ENCODE data around the gene FAM50B. TPM values are rescaled to one million over a fixed set of nuclear protein-coding genes. Genes with fewer than 3 reads are reported as not detected.

Gene FAM50B
- total RNA-seq, 2 experiments from 2014 or later: 2.7 to 2.8 TPM

GRCh38 chr6:3893917-3894316 lies 44.7 kb downstream of the FAM50B start:
- CTCF ChIA-PET: no interaction called here
- POLR2A ChIA-PET: no interaction called here

GRCh38 chr6:3894590-3895311 lies 45.6 kb downstream of the FAM50B start:
- Histone ChIP-seq H3K27ac (ENCODE audit: low read depth in 1 of 2, low read length in 2 of 2) (no peak overlapping the region), H3K9me3 (ENCODE audit: control insufficient read depth in 1 of 2, insufficient read depth in 1 of 2, low read length in 2 of 2) (peaks cover 0 to 4% of the 10 kb centered on the region in 2 experiments), H3K4me1 (ENCODE audit: insufficient read depth, low read length) (no peaks in the 10 kb centered on the region), H3K4me3 (ENCODE audit: low read length) (no peak overlapping the region), H3K36me3 (ENCODE audit: insufficient read depth, low read length) (no peaks in the 10 kb centered on the region), H3K27me3 (ENCODE audit: control insufficient read depth in 1 of 2, insufficient read depth in 2 of 2, low read length in 2 of 2) (peaks cover 0 to 2% of the 10 kb centered on the region in 2 experiments)
- ATAC-seq (ENCODE audit: poor library complexity) (no peak), DNase-seq (no peak)
- Mint-ChIP-seq H3K36me3 (ENCODE audit: low read depth) (no peaks in the 10 kb centered on the region), H3K27ac (no peak overlapping the region), H3K4me1 (ENCODE audit: low read depth) (no peaks in the 10 kb centered on the region), H3K4me3 (no peak overlapping the region), H3K27me3 (peaks cover 14% of the 10 kb centered on the region), H3K9me3 (no peaks in the 10 kb centered on the region)
- POLR2A ChIA-PET: no interaction called here
- no peak for TF ChIP-seq CTCF (IDR thresholded peaks at IDR 0.05)
- intact Hi-C loops (cut with DNase I, micrococcal nuclease): no loop called here
- CTCF ChIA-PET: no interaction called here

More at GRCh38 chr6:3893917-3894316, 44.7 kb downstream of the FAM50B start:
- Histone ChIP-seq H3K27me3 (ENCODE audit: control insufficient read depth in 1 of 2, insufficient read depth in 2 of 2, low read length in 2 of 2) (peaks cover 0 to 2% of the 10 kb centered on the region in 2 experiments), H3K4me1 (ENCODE audit: insufficient read depth, low read length) (no peaks in the 10 kb centered on the region), H3K36me3 (ENCODE audit: insufficient read depth, low read length) (no peaks in the 10 kb centered on the region), H3K4me3 (ENCODE audit: low read length) (no peak overlapping the region), H3K27ac (ENCODE audit: low read depth in 1 of 2, low read length in 2 of 2) (no peak overlapping the region), H3K9me3 (ENCODE audit: control insufficient read depth in 1 of 2, insufficient read depth in 1 of 2, low read length in 2 of 2) (peaks cover 0 to 4% of the 10 kb centered on the region in 2 experiments)
- no peak overlapping the region for H3K27ac Mint-ChIP-seq
- H3K27me3 Mint-ChIP-seq: peaks cover 8% of the 10 kb centered on the region
- H3K4me1 Mint-ChIP-seq (ENCODE audit: low read depth): no peaks in the 10 kb centered on the region
- TF ChIP-seq CTCF (IDR thresholded peaks at IDR 0.05): no peak
- ATAC-seq (ENCODE audit: poor library complexity) (no peak), DNase-seq (no peak)
- intact Hi-C loops (cut with DNase I, micrococcal nuclease): no loop called here
- no peaks in the 10 kb centered on the region for H3K9me3 Mint-ChIP-seq
- no peak overlapping the region for H3K4me3 Mint-ChIP-seq
- no peaks in the 10 kb centered on the region for H3K36me3 Mint-ChIP-seq (ENCODE audit: low read depth)

- H3K4me1 ChIP-seq (ENCODE audit: insufficient read depth, low read length): no peaks in the 10 kb centered on the region
- peaks cover 0 to 4% of the 10 kb centered on the region in 2 experiments for H3K9me3 ChIP-seq (ENCODE audit: control insufficient read depth in 1 of 2, insufficient read depth in 1 of 2, low read length in 2 of 2)
- intact Hi-C loops (cut with DNase I, micrococcal nuclease): no loop called here
- no peaks in the 10 kb centered on the region for H3K36me3 ChIP-seq (ENCODE audit: insufficient read depth, low read length)
- no peak overlapping the region for H3K27ac ChIP-seq (ENCODE audit: low read depth in 1 of 2, low read length in 2 of 2)
- ATAC-seq (ENCODE audit: poor library complexity): no peak
- peaks cover 0 to 2% of the 10 kb centered on the region in 2 experiments for H3K27me3 ChIP-seq (ENCODE audit: control insufficient read depth in 1 of 2, insufficient read depth in 2 of 2, low read length in 2 of 2)
- H3K27me3 Mint-ChIP-seq: peaks cover 14% of the 10 kb centered on the region
- no peak for DNase-seq
- no peaks in the 10 kb centered on the region for H3K36me3 Mint-ChIP-seq (ENCODE audit: low read depth)
- ChIA-PET POLR2A (no interaction called here), CTCF (no interaction called here)
- H3K9me3 Mint-ChIP-seq: no peaks in the 10 kb centered on the region
- H3K27ac Mint-ChIP-seq: no peak overlapping the region
- no peak overlapping the region for H3K4me3 Mint-ChIP-seq
- no peak overlapping the region for H3K4me3 ChIP-seq (ENCODE audit: low read length)
- no peak for TF ChIP-seq CTCF (IDR thresholded peaks at IDR 0.05)
- no peaks in the 10 kb centered on the region for H3K4me1 Mint-ChIP-seq (ENCODE audit: low read depth)
Measured at GRCh38 chr6:3895312-3895653, 46.1 kb downstream of the FAM50B start.
